HepG2 (cell line): ENCODE measurements around the gene SLC9A8. TPM values are rescaled to one million over a fixed set of nuclear protein-coding genes. Genes with fewer than 3 reads are reported as not detected.

ENCODE experiments used
- MATR3 ChIP-seq: sonication (generic); formaldehyde crosslinking; IDR thresholded peaks from 2 replicates; pipeline ENCODE4 v1.4.0; 2020; ENCODE audit warnings: missing genetic modification reagents
- MTF2 ChIP-seq: sonication (generic); formaldehyde crosslinking; IDR thresholded peaks from 2 replicates; pipeline ENCODE4 v1.5.0; 2020; ENCODE audit warnings: missing genetic modification reagents, borderline replicate concordance
- PAWR ChIP-seq: sonication (generic); formaldehyde crosslinking; IDR thresholded peaks from 2 replicates; pipeline ENCODE4 v1.4.0; 2020; ENCODE audit warnings: missing genetic modification reagents, mild to moderate bottlenecking, borderline replicate concordance
- RAD21 ChIP-seq: fragments of 450-650 bp; formaldehyde crosslinking; IDR thresholded peaks from 2 replicates; pipeline ENCODE4 v1.5.0; 2020; ENCODE audit warnings: mild to moderate bottlenecking
- TFAP4 ChIP-seq: sonication (generic); IDR thresholded peaks from 2 replicates; pipeline ENCODE4 v1.6.1; 2016; ENCODE audit warnings: low read depth, borderline replicate concordance
- TFE3 ChIP-seq: IDR thresholded peaks from 2 replicates; pipeline ENCODE4 v1.6.1; 2016
- ZBTB37 ChIP-seq: sonication (generic); formaldehyde crosslinking; IDR thresholded peaks from 2 replicates; pipeline ENCODE4 v1.4.0; 2020; ENCODE audit warnings: mild to moderate bottlenecking, missing genetic modification reagents
- ZNF30 ChIP-seq: sonication (generic); formaldehyde crosslinking; IDR thresholded peaks from 2 replicates; pipeline ENCODE4 v1.5.0; 2020; ENCODE audit warnings: mild to moderate bottlenecking, missing genetic modification reagents
- ZNF407 ChIP-seq: sonication (generic); formaldehyde crosslinking; IDR thresholded peaks from one replicate; pipeline ENCODE4 v1.5.1; 2020; ENCODE audit warnings: mild to moderate bottlenecking, missing genetic modification reagents; ENCODE audit errors: not compliant biosample characterization
- ZNF615 ChIP-seq: sonication (generic); formaldehyde crosslinking; IDR thresholded peaks from 2 replicates; pipeline ENCODE4 v1.5.0; 2020; ENCODE audit warnings: mild to moderate bottlenecking, missing genetic modification reagents, borderline replicate concordance
- polyA plus RNA-seq, 8 experiments: library from polyadenylated mRNA; depleted of rRNA in 3 of 8; stranded (reverse) in 7 of 8; unstranded in 1 of 8; fragments of >200 nt; fragmentation: Illumina TruSeq in 4 of 8; extraction: Trizol in 4 of 8; gene quantifications; 2 replicates each; pipeline versions ENCODE4 v1.2.1 to v1.2.3, GENCODE V29; 2011 to 2016; ENCODE audit warnings: low read depth in 4 of 8, missing spikeins in 1 of 8, mixed read lengths in 1 of 8; ENCODE audit not compliant: insufficient read depth in 1 of 8
- total RNA-seq, 5 experiments: library from RNA; depleted of rRNA; stranded (reverse); fragments of >200 nt; fragmentation: Illumina TruSeq; extraction: Trizol; gene quantifications; 2 replicates each; pipeline ENCODE4 v1.2.3, GENCODE V29; 2016; ENCODE audit warnings: low read depth in 1 of 5

The SLC9A8 gene
- total and polyA plus RNA-seq, 2 of the 13 experiments (the other 11 are each of a cell fraction or from before 2014, with no cell fraction given) = 4.1 to 7.4 TPM

- TF ChIP-seq ZNF407 (CRISPR knock-in tag) = peak; percentile 0
- no peak for TF ChIP-seq MATR3
- peak; percentile 49; the same call in 1 of the 2 replicates for TF ChIP-seq ZBTB37 (CRISPR knock-in tag)
- 0 out of 2 replicates have a peak, but pooled peaks have one; percentile 12 for TF ChIP-seq PAWR (CRISPR knock-in tag)
- 0 out of 2 replicates have a peak, but pooled peaks have one; percentile 54 for TF ChIP-seq MTF2 (CRISPR knock-in tag)
- TF ChIP-seq TFE3 (CRISPR knock-in tag) = no peak
- 0 out of 2 replicates have a peak, but pooled peaks have one; percentile 12 for TF ChIP-seq ZNF615 (CRISPR knock-in tag)
- 0 out of 2 replicates have a peak, but pooled peaks have one; percentile 1 for TF ChIP-seq ZNF30
- TF ChIP-seq TFAP4 = no peak
- TF ChIP-seq RAD21 (CRISPR knock-in tag) = no peak
- TF ChIP-seq, all 625 proteins: peak for 47
These were observed 662 bp upstream of the SLC9A8 start (continued) for GRCh38 chr20:49811825-49812506.
